Prostate gland (tissue), 2 donors: ENCODE measurements around the gene OBP2B. TPM values are rescaled to one million over a fixed set of nuclear protein-coding genes. Genes with fewer than 3 reads are reported as not detected.
"Not testable (repeated sequence)": the region's sequence is repeated elsewhere in the genome, so short reads cannot be mapped to it uniquely, and the experiment has no call there.

Source experiments
- DNase-seq: peaks from one replicate; pipeline ENCODE4 v3.0.0-alpha.2; 2019; ENCODE audit warnings: low spot score
- H3K27ac ChIP-seq, 2 donors: fragments of 200-600 bp; sonication (generic); 2 replicates each; pipeline ENCODE4 v1.5.1; 2017 to 2019
- H3K27me3 ChIP-seq: fragments of 200-600 bp; sonication (generic); replicated peaks from 2 replicates; pipeline ENCODE4 v1.5.1; 2019; ENCODE audit not compliant: insufficient read depth
- H3K36me3 ChIP-seq, 2 donors: fragments of 200-600 bp; sonication (generic); 1 replicate in 1 of 2; 2 replicates in 1 of 2; pipeline versions ENCODE4 v1.5.1 to v1.8.1; 2017 to 2019
- H3K4me1 ChIP-seq: fragments of 200-600 bp; sonication (generic); replicated peaks from 2 replicates; pipeline ENCODE4 v1.5.1; 2019
- H3K4me3 ChIP-seq, 2 donors: fragments of 200-600 bp; sonication (generic); 2 replicates each; pipeline ENCODE4 v1.5.1; 2017 to 2019
- H3K9me3 ChIP-seq: fragments of 200-600 bp; sonication (generic); 2 replicates; pipeline ENCODE4 v1.5.1; 2017
- POLR2A ChIP-seq: fragments of 450-650 bp; IDR thresholded peaks from one replicate; pipeline ENCODE4 v1.6.1; 2016; ENCODE audit warnings: antibody characterized with exemption, mild to moderate bottlenecking
- POLR2AphosphoS5 ChIP-seq: sonication (generic); formaldehyde crosslinking; IDR thresholded peaks from one replicate; pipeline ENCODE4 v1.6.1; 2017; ENCODE audit warnings: antibody characterized with exemption
- WGBS: methylation state at CpG from one replicate; pipeline ENCODE4 v1.1.5; 2018; 5-methylcytosine and 5-hydroxymethylcytosine counted together
- intact Hi-C: fragments of 100-400 bp; cut with DNase I; formaldehyde crosslinking; loops from one replicate; pipeline ENCODE4 v1.14.2; 2022
- total RNA-seq, 2 donors: library from RNA; depleted of rRNA; stranded (reverse); fragments of >200 nt; gene quantifications; one replicate each; pipeline ENCODE4 v1.1.0, GENCODE V29; 2016
- TF ChIP-seq, protein P1 (sequence below), 4 experiments: fragments of 200-600 bp in 2 of 4; fragments of 450-650 bp in 2 of 4; sonication (generic) in 2 of 4; IDR thresholded peaks; 1 replicate in 3 of 4; 2 replicates in 1 of 4; pipeline ENCODE4 v1.5.1; 2016 to 2019; ENCODE audit warnings: antibody characterized with exemption in 4 of 4, mild to moderate bottlenecking in 2 of 4, moderate library complexity in 2 of 4

Gene OBP2B
- 10 to 100 TPM in 1 of 2 donors, 1 to 10 TPM in 1; 1.6 to 35.2 TPM for total RNA-seq

DNA sequence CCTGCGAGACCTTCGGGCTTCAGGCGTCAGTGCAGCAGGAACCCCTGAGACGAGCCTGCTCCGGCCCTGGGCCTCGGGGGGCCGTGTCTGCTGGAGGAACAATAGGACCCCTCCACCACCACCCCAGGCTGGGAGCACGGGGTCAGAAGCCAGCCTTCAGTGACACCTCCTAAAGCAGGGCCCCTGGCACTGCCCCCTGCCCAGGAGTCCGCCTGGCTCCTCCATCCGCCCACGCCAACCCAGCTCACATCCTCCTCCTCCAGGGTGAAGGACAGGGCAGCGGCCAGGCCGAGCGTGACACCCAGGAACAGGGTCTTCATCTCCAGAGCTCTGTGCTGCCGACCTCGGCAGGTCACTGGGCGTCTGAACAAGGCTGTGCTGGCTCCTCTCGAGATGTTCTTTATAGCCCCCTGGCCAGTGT lies at the start of gene OBP2B:
OBP2B (minus strand) TSS at position 371 of the 421 bp plus-strand sequence; CDS start at position 320, 51 bp downstream.
- H3K4me3 ChIP-seq, H3K27me3 ChIP-seq, H3K27ac ChIP-seq, H3K36me3 ChIP-seq, H3K9me3 ChIP-seq, H3K4me1 ChIP-seq, DNase-seq, intact Hi-C loops: not testable (repeated sequence)
- WGBS = no CpG with 5 or more reads among the region's 18 CpGs

DNA sequence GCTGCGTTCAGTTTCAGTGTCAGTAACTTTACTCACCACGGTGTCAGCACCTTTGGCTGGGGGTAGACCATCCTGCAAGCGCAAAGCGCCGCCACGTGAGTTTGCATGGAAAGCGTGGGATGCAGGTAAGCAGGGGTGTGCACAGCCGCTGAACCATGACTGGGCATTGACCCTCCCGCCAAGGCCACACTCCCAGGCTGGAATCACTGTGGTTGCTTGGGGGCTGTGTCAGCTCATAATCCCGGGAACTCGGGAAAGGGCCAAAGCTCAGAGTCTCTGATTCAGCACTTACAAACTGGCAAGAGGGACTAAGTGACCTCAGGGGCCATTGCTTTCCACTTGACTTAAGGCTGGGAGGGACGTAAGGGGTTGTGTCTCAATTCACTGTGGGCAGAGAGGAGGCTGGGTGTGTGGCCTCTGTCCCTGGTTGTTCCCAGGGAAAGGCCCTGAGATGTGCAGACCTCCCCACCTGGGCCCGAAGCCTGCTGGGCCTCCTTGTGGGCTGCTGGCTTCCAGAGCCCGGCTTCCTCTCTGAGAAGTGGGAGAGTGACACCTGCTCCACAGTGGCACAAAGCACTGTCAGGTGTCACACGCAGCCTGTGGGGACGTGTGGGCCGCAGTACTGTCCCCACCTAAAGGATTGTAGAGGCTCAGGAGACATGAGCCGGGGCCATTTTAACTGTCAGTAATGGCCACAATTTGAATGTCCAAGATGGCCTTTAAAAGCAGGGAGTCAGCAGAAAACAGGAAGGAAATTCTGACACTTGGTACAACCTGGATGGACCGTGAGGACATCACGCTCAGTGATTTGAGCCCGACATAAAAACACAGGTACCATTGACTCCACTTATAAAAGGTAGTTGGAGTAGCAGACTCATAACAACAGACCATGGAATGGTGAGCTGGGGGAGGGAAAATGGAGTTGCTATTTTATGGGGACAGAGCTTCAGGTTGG lies 49.3 kb upstream of the OBP2B start:
- DNase-seq = no peak
- 70% methylated on average over 21 of the region's 21 CpGs for WGBS
- no peak overlapping the region for H3K4me3 ChIP-seq
- H3K27ac ChIP-seq = no peak overlapping the region
- H3K36me3 ChIP-seq = no peaks in the 10 kb centered on the region
- no peaks in the 10 kb centered on the region for H3K27me3 ChIP-seq
- H3K9me3 ChIP-seq = no peaks in the 10 kb centered on the region
- TF ChIP-seq POLR2A (no peak), POLR2AphosphoS5 (no peak)
- TF ChIP-seq, protein P1, sequence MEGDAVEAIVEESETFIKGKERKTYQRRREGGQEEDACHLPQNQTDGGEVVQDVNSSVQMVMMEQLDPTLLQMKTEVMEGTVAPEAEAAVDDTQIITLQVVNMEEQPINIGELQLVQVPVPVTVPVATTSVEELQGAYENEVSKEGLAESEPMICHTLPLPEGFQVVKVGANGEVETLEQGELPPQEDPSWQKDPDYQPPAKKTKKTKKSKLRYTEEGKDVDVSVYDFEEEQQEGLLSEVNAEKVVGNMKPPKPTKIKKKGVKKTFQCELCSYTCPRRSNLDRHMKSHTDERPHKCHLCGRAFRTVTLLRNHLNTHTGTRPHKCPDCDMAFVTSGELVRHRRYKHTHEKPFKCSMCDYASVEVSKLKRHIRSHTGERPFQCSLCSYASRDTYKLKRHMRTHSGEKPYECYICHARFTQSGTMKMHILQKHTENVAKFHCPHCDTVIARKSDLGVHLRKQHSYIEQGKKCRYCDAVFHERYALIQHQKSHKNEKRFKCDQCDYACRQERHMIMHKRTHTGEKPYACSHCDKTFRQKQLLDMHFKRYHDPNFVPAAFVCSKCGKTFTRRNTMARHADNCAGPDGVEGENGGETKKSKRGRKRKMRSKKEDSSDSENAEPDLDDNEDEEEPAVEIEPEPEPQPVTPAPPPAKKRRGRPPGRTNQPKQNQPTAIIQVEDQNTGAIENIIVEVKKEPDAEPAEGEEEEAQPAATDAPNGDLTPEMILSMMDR (IDR thresholded peaks at IDR 0.05) = no peak
- no peaks in the 10 kb centered on the region for H3K4me1 ChIP-seq
- intact Hi-C loops = no loop called here

- Histone ChIP-seq H3K36me3 (no peaks in the 10 kb centered on the region), H3K9me3 (no peaks in the 10 kb centered on the region), H3K4me1 (no peaks in the 10 kb centered on the region), H3K4me3 (no peak overlapping the region), H3K27me3 (no peaks in the 10 kb centered on the region), H3K27ac (no peak overlapping the region)
- intact Hi-C loops = no loop called here
- peak; percentile 4 for TF ChIP-seq POLR2AphosphoS5
- TF ChIP-seq, protein P1 (IDR thresholded peaks at IDR 0.05) = no peak
- TF ChIP-seq POLR2A = no peak
- 38% methylated on average over 13 of the region's 13 CpGs for WGBS
- DNase-seq = no peak
Measured at GRCh38 chr9:133257465-133257956, 48.5 kb upstream of the OBP2B start.

DNA sequence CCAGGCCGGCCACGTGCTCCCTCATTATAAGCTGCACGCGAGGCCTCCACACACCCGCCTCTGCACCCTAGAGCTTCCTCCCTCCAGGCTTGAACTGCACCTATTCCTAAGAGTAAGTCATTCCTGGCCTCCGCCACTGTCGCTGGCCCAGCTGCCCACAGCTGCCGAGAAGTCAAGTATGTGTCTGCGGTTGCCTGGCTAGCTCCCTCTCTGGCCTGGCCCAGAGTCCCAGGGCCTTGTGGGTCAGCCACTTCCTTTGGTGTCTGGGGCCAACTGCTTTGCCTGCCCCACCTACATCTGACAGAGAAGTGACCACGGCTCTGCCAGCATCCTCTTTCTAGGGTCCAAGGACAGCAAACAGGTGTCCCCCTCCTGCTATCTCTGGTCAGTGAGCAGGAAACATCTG lies 47.6 kb upstream of the OBP2B start:
- H3K36me3 ChIP-seq = no peaks in the 10 kb centered on the region
- H3K27ac ChIP-seq = no peak overlapping the region
- no peak for DNase-seq
- no peaks in the 10 kb centered on the region for H3K4me1 ChIP-seq
- no peaks in the 10 kb centered on the region for H3K27me3 ChIP-seq
- no peaks in the 10 kb centered on the region for H3K9me3 ChIP-seq
- intact Hi-C loops = no loop called here
- no peak for TF ChIP-seq POLR2AphosphoS5
- TF ChIP-seq POLR2A = no peak
- TF ChIP-seq, protein P1 (IDR thresholded peaks at IDR 0.05) = no peak
- WGBS = 85% methylated on average over 10 of the region's 10 CpGs
- H3K4me3 ChIP-seq = no peak overlapping the region

- Histone ChIP-seq H3K4me3 (no peak overlapping the region), H3K9me3 (no peaks in the 10 kb centered on the region), H3K27ac (no peak overlapping the region), H3K27me3 (no peaks in the 10 kb centered on the region), H3K36me3 (no peaks in the 10 kb centered on the region), H3K4me1 (no peaks in the 10 kb centered on the region)
- no peak for DNase-seq
- TF ChIP-seq POLR2AphosphoS5 (no peak), POLR2A (no peak)
- TF ChIP-seq, protein P1 (IDR thresholded peaks at IDR 0.05) = no peak
- intact Hi-C loops = no loop called here
- 94% methylated on average over 29 of the region's 30 CpGs for WGBS
Measured at GRCh38 chr9:133256136-133256461, 47.0 kb upstream of the OBP2B start.
